ENCODE measurements around the gene FAM171A1.

Gene FAM171A1

DNA sequence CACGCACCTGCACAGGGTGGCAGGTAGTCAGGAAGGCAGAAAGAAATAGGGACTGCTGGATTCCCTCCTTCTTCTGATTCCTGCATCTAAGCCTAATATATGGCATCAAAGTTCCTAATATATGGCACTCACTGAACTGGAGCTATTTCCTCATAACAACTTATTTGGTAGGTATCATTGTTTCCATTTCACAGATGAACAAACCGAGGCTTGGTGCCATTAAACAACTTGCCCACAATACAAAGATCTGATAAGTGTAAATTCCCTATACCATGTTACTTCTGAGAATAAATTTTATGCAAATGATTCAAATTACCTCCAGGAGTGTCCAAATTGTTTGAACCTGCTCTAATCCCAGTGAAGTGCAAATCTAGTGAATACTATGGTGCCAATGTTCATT, 2.1 kb upstream of the FAM171A1 start:
- Histone ChIP-seq H3K27ac (ENCODE audit: low read depth, low read length) (no peak overlapping the region), H3K9ac (ENCODE audit: low read length) (no peak overlapping the region), H3K4me1 (ENCODE audit: insufficient read depth, low read length) (peaks cover 10% of the 10 kb centered on the region), H3K36me3 (ENCODE audit: insufficient read depth, low read length) (no peaks in the 10 kb centered on the region), H3K4me3 (ENCODE audit: low read depth in 1 of 2, low read length in 2 of 2) (no peak overlapping the region), H3K9me3 (ENCODE audit: low read length) (no peaks in the 10 kb centered on the region), H3K27me3 (ENCODE audit: control insufficient read depth in 1 of 2, insufficient read depth in 2 of 2, low read length in 2 of 2) (peaks cover 0 to 4% of the 10 kb centered on the region in 2 donors)

DNA sequence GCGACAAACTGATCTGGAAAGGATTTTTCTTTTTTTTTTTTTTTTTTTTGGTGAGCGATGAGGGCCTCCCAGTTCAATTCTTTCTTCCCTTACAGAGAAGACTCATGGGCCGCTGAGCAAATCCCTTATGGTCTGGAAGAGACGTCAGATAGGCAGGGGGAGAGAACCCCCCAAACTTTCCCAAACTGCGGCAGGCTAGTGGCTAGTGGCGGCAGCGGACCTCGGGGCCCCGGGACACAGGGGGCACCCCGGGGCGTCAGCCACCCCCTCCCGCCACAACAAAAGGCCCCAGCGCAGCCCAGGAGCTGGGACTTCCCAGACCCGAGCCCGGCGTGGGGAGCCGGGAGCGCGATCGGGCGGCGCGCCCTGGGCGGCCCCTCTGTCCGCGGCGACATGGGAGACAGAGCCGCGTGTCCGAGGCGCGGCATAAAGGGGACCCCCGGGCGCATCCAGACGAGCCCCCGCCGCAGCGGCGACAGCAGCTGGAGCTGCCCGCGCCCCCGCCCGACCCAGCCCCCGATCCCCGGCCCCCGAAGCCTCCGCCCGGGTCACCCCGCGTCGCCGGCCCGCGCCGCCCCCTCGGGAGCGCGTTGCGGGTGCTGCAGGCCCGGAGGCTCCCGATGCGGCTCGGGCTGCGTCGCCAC, 755 bp downstream of the FAM171A1 start:
- Histone ChIP-seq H3K27ac (ENCODE audit: low read depth, low read length) (peak overlapping the region; percentile 54), H3K27me3 (ENCODE audit: control insufficient read depth in 1 of 2, insufficient read depth in 2 of 2, low read length in 2 of 2) (no peaks in the 10 kb centered on the region), H3K9me3 (ENCODE audit: low read length) (no peaks in the 10 kb centered on the region), H3K36me3 (ENCODE audit: insufficient read depth, low read length) (no peaks in the 10 kb centered on the region), H3K4me1 (ENCODE audit: insufficient read depth, low read length) (peaks cover 10% of the 10 kb centered on the region), H3K9ac (ENCODE audit: low read length) (no peak overlapping the region), H3K4me3 (ENCODE audit: low read depth in 1 of 2, low read length in 2 of 2) (peak overlapping the region; percentile 62 to 84)

- H3K27me3 ChIP-seq (ENCODE audit: control insufficient read depth in 1 of 2, insufficient read depth in 2 of 2, low read length in 2 of 2), result no peaks in the 10 kb centered on the region
- H3K4me3 ChIP-seq (ENCODE audit: low read depth in 1 of 2, low read length in 2 of 2), result peak overlapping the region; percentile 62 to 84
- H3K36me3 ChIP-seq (ENCODE audit: insufficient read depth, low read length), result no peaks in the 10 kb centered on the region
- H3K9ac ChIP-seq (ENCODE audit: low read length), result no peak overlapping the region
- no peaks in the 10 kb centered on the region for H3K9me3 ChIP-seq (ENCODE audit: low read length)
- peak overlapping the region; percentile 54 for H3K27ac ChIP-seq (ENCODE audit: low read depth, low read length)
- H3K4me1 ChIP-seq (ENCODE audit: insufficient read depth, low read length), result peaks cover 10% of the 10 kb centered on the region
These were observed 1.6 kb downstream of the FAM171A1 start for GRCh38 chr10:15369256-15370211.

DNA sequence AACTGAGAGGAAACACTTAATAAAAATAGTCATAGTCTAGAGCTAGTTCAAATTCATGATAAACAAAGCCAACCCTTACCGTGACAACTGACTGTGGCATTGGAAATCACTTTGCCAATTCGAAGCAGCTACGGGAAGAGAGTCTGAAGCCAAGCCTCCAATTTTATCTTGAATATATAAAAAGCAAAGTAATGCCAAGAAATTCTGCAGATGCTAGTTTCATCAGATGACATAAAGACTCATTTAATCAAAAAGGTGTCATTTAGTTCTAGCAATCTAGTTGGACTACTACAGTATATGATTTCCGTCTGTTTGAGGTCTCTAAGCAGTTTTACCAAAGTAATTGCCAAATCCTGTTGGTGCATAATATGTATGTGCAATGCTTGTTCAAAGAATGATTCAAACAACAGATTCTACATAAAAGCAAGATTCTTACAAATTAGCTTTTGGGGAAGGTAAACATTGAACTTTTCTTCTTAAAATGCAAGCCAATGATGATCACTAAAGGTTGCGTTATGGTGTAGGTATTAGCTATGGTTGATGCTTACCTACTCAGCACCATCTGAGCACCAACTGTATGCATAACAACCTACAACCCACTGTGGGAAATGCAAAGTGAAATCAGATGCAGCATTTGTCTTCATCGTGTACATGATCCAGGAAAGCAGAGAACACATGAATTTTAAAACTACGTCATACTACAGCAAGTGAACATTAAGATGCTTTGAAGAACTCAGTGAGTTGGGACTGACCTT, 2.8 kb downstream of the FAM171A1 start:
- H3K27ac ChIP-seq (ENCODE audit: low read depth, low read length), result no peak overlapping the region
- H3K27me3 ChIP-seq (ENCODE audit: control insufficient read depth in 1 of 2, insufficient read depth in 2 of 2, low read length in 2 of 2), result no peaks in the 10 kb centered on the region
- peaks cover 10% of the 10 kb centered on the region for H3K4me1 ChIP-seq (ENCODE audit: insufficient read depth, low read length)
- no peaks in the 10 kb centered on the region for H3K36me3 ChIP-seq (ENCODE audit: insufficient read depth, low read length)
- no peak overlapping the region for H3K9ac ChIP-seq (ENCODE audit: low read length)
- no peaks in the 10 kb centered on the region for H3K9me3 ChIP-seq (ENCODE audit: low read length)
- H3K4me3 ChIP-seq (ENCODE audit: low read depth in 1 of 2, low read length in 2 of 2), result no peak overlapping the region

- H3K4me3 ChIP-seq (ENCODE audit: low read depth in 1 of 2, low read length in 2 of 2), result no peak overlapping the region
- peaks cover 10% of the 10 kb centered on the region for H3K4me1 ChIP-seq (ENCODE audit: insufficient read depth, low read length)
- H3K9ac ChIP-seq (ENCODE audit: low read length), result no peak overlapping the region
- no peaks in the 10 kb centered on the region for H3K27me3 ChIP-seq (ENCODE audit: control insufficient read depth in 1 of 2, insufficient read depth in 2 of 2, low read length in 2 of 2)
- H3K9me3 ChIP-seq (ENCODE audit: low read length), result no peaks in the 10 kb centered on the region
- no peaks in the 10 kb centered on the region for H3K36me3 ChIP-seq (ENCODE audit: insufficient read depth, low read length)
- no peak overlapping the region for H3K27ac ChIP-seq (ENCODE audit: low read depth, low read length)
These were observed 3.6 kb downstream of the FAM171A1 start for GRCh38 chr10:15367296-15368085.

GRCh38 chr10:15365692-15366091, 5.4 kb downstream of the FAM171A1 start:
- no peak overlapping the region for H3K27ac ChIP-seq (ENCODE audit: low read depth, low read length)
- H3K9ac ChIP-seq (ENCODE audit: low read length), result no peak overlapping the region
- no peaks in the 10 kb centered on the region for H3K9me3 ChIP-seq (ENCODE audit: low read length)
- no peaks in the 10 kb centered on the region for H3K36me3 ChIP-seq (ENCODE audit: insufficient read depth, low read length)
- H3K4me1 ChIP-seq (ENCODE audit: insufficient read depth, low read length), result peaks cover 6% of the 10 kb centered on the region
- no peak overlapping the region for H3K4me3 ChIP-seq (ENCODE audit: low read depth in 1 of 2, low read length in 2 of 2)
- no peaks in the 10 kb centered on the region for H3K27me3 ChIP-seq (ENCODE audit: control insufficient read depth in 1 of 2, insufficient read depth in 2 of 2, low read length in 2 of 2)

DNA sequence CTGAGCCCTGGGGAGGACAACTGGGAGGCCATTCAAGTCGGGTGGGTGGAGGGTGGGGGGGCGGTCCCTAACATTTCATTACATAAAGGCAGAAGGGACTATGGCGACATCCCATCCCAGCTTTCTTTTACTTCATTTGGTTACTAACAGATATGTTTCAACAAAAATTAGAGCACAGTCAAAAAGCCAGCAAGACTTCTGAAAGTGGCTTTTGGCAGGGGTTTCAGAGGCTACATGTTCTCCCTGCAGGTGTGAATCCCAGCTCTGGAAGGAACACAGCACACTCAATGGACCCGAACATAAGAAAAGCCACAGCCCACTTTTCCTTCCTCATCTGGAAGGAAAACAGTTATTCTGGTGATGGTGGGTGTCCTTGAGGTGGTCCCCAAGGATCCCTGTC, 7.1 kb downstream of the FAM171A1 start:
- Histone ChIP-seq H3K4me1 (ENCODE audit: insufficient read depth, low read length) (no peaks in the 10 kb centered on the region), H3K27ac (ENCODE audit: low read depth, low read length) (no peak overlapping the region)

DNA sequence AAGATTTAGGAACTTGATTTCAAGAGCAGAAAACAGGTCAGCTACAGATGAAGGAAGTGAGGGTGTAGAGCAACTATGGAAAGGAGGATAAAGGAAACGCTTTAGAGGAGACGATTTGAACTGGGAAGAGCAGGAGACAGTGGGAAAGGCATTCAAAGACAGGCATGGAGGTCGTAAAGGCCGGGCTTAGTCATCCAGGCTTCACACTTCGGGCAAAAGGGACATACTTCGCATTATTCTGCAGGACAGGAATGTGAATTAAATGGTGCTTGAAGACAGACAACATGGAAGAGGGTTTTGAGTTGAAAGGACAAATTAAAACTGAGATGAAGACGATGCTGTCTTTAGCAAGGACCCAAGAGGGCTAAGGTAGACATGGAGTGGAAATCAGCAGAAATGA, 8.1 kb downstream of the FAM171A1 start:
- Histone ChIP-seq H3K27me3 (ENCODE audit: control insufficient read depth in 1 of 2, insufficient read depth in 2 of 2, low read length in 2 of 2) (no peaks in the 10 kb centered on the region), H3K9ac (ENCODE audit: low read length) (no peak overlapping the region), H3K4me3 (ENCODE audit: low read depth in 1 of 2, low read length in 2 of 2) (no peak overlapping the region), H3K36me3 (ENCODE audit: insufficient read depth, low read length) (no peaks in the 10 kb centered on the region), H3K9me3 (ENCODE audit: low read length) (no peaks in the 10 kb centered on the region), H3K27ac (ENCODE audit: low read depth, low read length) (no peak overlapping the region), H3K4me1 (ENCODE audit: insufficient read depth, low read length) (no peaks in the 10 kb centered on the region)

More for the DNA sequence above, 7.1 kb downstream of the FAM171A1 start:
- H3K9ac ChIP-seq (ENCODE audit: low read length), result no peak overlapping the region
- H3K36me3 ChIP-seq (ENCODE audit: insufficient read depth, low read length), result no peaks in the 10 kb centered on the region
- H3K27me3 ChIP-seq (ENCODE audit: control insufficient read depth in 1 of 2, insufficient read depth in 2 of 2, low read length in 2 of 2), result no peaks in the 10 kb centered on the region
- no peaks in the 10 kb centered on the region for H3K9me3 ChIP-seq (ENCODE audit: low read length)
- H3K4me3 ChIP-seq (ENCODE audit: low read depth in 1 of 2, low read length in 2 of 2), result no peak overlapping the region

- Histone ChIP-seq H3K36me3 (ENCODE audit: insufficient read depth, low read length) (no peaks in the 10 kb centered on the region), H3K9me3 (ENCODE audit: low read length) (no peaks in the 10 kb centered on the region), H3K4me3 (ENCODE audit: low read depth in 1 of 2, low read length in 2 of 2) (no peak overlapping the region), H3K27me3 (ENCODE audit: control insufficient read depth in 1 of 2, insufficient read depth in 2 of 2, low read length in 2 of 2) (no peaks in the 10 kb centered on the region), H3K4me1 (ENCODE audit: insufficient read depth, low read length) (no peaks in the 10 kb centered on the region), H3K9ac (ENCODE audit: low read length) (no peak overlapping the region), H3K27ac (ENCODE audit: low read depth, low read length) (no peak overlapping the region)
These were observed 10.0 kb downstream of the FAM171A1 start for GRCh38 chr10:15361131-15361530.

- Histone ChIP-seq H3K27ac (ENCODE audit: low read depth, low read length) (no peak overlapping the region), H3K4me1 (ENCODE audit: insufficient read depth, low read length) (no peaks in the 10 kb centered on the region), H3K4me3 (ENCODE audit: low read depth in 1 of 2, low read length in 2 of 2) (no peak overlapping the region), H3K36me3 (ENCODE audit: insufficient read depth, low read length) (no peaks in the 10 kb centered on the region), H3K9ac (ENCODE audit: low read length) (no peak overlapping the region), H3K27me3 (ENCODE audit: control insufficient read depth in 1 of 2, insufficient read depth in 2 of 2, low read length in 2 of 2) (no peaks in the 10 kb centered on the region), H3K9me3 (ENCODE audit: low read length) (no peaks in the 10 kb centered on the region)
These were observed 10.5 kb downstream of the FAM171A1 start for GRCh38 chr10:15360566-15360965.
